Right lobe of liver (tissue), 6 donors: ENCODE results near the gene C1QTNF3. TPM values are rescaled to one million over a fixed set of nuclear protein-coding genes. Genes with fewer than 3 reads are reported as not detected.
A peak's percentile ranks its signal among the peaks of the same experiment; 100 is the strongest.

Source experiments
- ATAC-seq, 4 donors: fragments of 200-7000 bp; cut with Tn5 transposase; one replicate each; pipeline ENCODE4 v1.9.1; 2020; ENCODE audit warnings: mild to moderate bottlenecking in 4 of 4, moderate library complexity in 4 of 4
- DNase-seq, 3 donors: peaks; one replicate each; pipeline ENCODE4 v3.0.0-alpha.2; 2020
- H3K27ac ChIP-seq, 3 donors: fragments of 200-600 bp; one replicate each; pipeline ENCODE4 v1.8.0; 2022
- H3K27me3 ChIP-seq, 2 donors: fragments of 200-600 bp; one replicate each; pipeline ENCODE4 v1.8.0; 2022
- H3K36me3 ChIP-seq, 4 donors: fragments of 200-600 bp; sonication (generic) in 1 of 4; one replicate each; pipeline versions ENCODE4 v1.5.1 to v1.8.0; 2017 to 2022; ENCODE audit warnings: control low read depth in 1 of 4
- H3K4me1 ChIP-seq, 4 donors: fragments of 200-600 bp; sonication (generic) in 1 of 4; one replicate each; pipeline versions ENCODE4 v1.5.1 to v1.8.0; 2017 to 2022; ENCODE audit warnings: control low read depth in 1 of 4
- H3K4me3 ChIP-seq, 3 donors: fragments of 200-600 bp; one replicate each; pipeline ENCODE4 v1.8.0; 2022
- H3K9me3 ChIP-seq, 4 donors: fragments of 200-600 bp; sonication (generic) in 1 of 4; one replicate each; pipeline versions ENCODE4 v1.5.1 to v1.8.0; 2017 to 2022; ENCODE audit warnings: control low read depth in 1 of 4
- CTCF ChIP-seq, 4 donors: fragments of 200-600 bp in 3 of 4; fragments of 450-650 bp in 1 of 4; IDR thresholded peaks; one replicate each; pipeline versions ENCODE4 v1.5.1 to v1.8.0; 2016 to 2022; ENCODE audit warnings: antibody characterized with exemption in 4 of 4, mild to moderate bottlenecking in 2 of 4
- POLR2A ChIP-seq: fragments of 450-650 bp; IDR thresholded peaks from one replicate; pipeline ENCODE4 v1.6.1; 2017; ENCODE audit warnings: antibody characterized with exemption, mild to moderate bottlenecking
- WGBS: methylation state at CpG from one replicate; pipeline ENCODE4 v1.1.6; 2018; ENCODE audit warnings: low coverage, low lambda C conversion rate; ENCODE audit not compliant: insufficient coverage; ENCODE audit errors: missing lambda C conversion rate; 5-methylcytosine and 5-hydroxymethylcytosine counted together
- intact Hi-C, 2 donors: fragments of 100-400 bp; cut with DNase I; formaldehyde crosslinking; loops; one replicate each; pipeline versions ENCODE4 v1.11.2 to v1.14.1; 2022
- small RNA-seq, 2 experiments: library from RNA; depleted of rRNA; stranded (forward); fragments of <200 nt; gene quantifications; one replicate each; pipeline ENCODE3, GENCODE V24; 2016
- total RNA-seq, 6 experiments: library from RNA; depleted of rRNA in 2 of 6; stranded (reverse); fragments of >200 nt in 2 of 6; fragmentation: NEBNext Ultra II Directional in 3 of 6; extraction: Animal tissue kit (Norgen Biotek cat#: 25700) in 3 of 6; gene quantifications; one replicate each; pipeline versions ENCODE4 v1.1.0 to v1.2.4, GENCODE V29; 2016 to 2023
- donor health status: DM: no; HTN: yes; CAD: no.
- donor health status: DM: no; HTN: no; CAD: no.
- donor health status: DM: no; HTN: no; CAD: no.
- donor health status: DM: no; HTN: yes; CAD: no.
- donor health status: DM: no; HTN: yes; CAD: no.

The C1QTNF3 gene
- total RNA-seq, 6 experiments from 2014 or later: 1.5 to 7.7 (median 3.1) TPM

GRCh38 chr5:33969572-33970452, 73.2 kb downstream of the C1QTNF3 start:
- intact Hi-C loops: no loop called here
- WGBS: 69% methylated on average over 8 of the region's 10 CpGs
- DNase-seq: no peak
- H3K4me1 ChIP-seq: no peaks in the 10 kb centered on the region
- no peaks in the 10 kb centered on the region for H3K27me3 ChIP-seq
- H3K9me3 ChIP-seq: no peaks in the 10 kb centered on the region
- no peak overlapping the region for H3K4me3 ChIP-seq
- ATAC-seq: peak; percentile 59 to 69 (median 66)
- TF ChIP-seq POLR2A: no peak
- peak; percentile 20 to 64 (median 48) for TF ChIP-seq CTCF (IDR thresholded peaks at IDR 0.05)
- H3K36me3 ChIP-seq: no peaks in the 10 kb centered on the region
- no peak overlapping the region for H3K27ac ChIP-seq

GRCh38 chr5:33968211-33969005, 74.6 kb downstream of the C1QTNF3 start:
- no peaks in the 10 kb centered on the region for H3K27me3 ChIP-seq
- TF ChIP-seq POLR2A (no peak), CTCF (IDR thresholded peaks at IDR 0.05) (no peak)
- H3K36me3 ChIP-seq: no peaks in the 10 kb centered on the region
- no peaks in the 10 kb centered on the region for H3K9me3 ChIP-seq
- intact Hi-C loops: no loop called here
- no peak overlapping the region for H3K4me3 ChIP-seq
- 50% methylated on average over 3 of the region's 3 CpGs for WGBS
- DNase-seq (no peak), ATAC-seq (no peak)
- no peaks in the 10 kb centered on the region for H3K4me1 ChIP-seq
- H3K27ac ChIP-seq: no peak overlapping the region

Small RNA genes lying within 50 kb of the gene (small RNA-seq; reads per million reads assigned to genes)
- gene AC139783.1: 0 reads per million in 2 experiments

Other genes starting within 250 kb of the C1QTNF3 start
- gene ADAMTS12, start 151.2 kb downstream of the C1QTNF3 start, total RNA-seq: 1 to 10 TPM; 1.1 to 3.9 (median 1.7) TPM
- not detected for gene RXFP3, start 106.8 kb downstream of the C1QTNF3 start, total RNA-seq
- 1 to 10 TPM in 1 of 6 experiments, under 1 TPM in 5; 0.20 to 2.3 (median 0.37) TPM for gene SLC45A2, start 58.5 kb downstream of the C1QTNF3 start, total RNA-seq
- 10 to 100 TPM; 28.7 to 62.4 (median 41.9) TPM for gene AMACR, start 35.2 kb downstream of the C1QTNF3 start, total RNA-seq